ENCODE data around the gene ASIP.
A peak's percentile ranks its signal among the peaks of the same experiment; 100 is the strongest.
"Not testable (repeated sequence)": the region's sequence is repeated elsewhere in the genome, so short reads cannot be mapped to it uniquely, and the experiment has no call there.

- TF ChIP-seq CTCF (IDR thresholded peaks at IDR 0.05), result peak; percentile 27 to 41 (median 36)
- not testable (repeated sequence) for TF ChIP-seq POLR2A (IDR thresholded peaks at IDR 0.05)
Observed at GRCh38 chr20:34298294-34298784, 57.1 kb downstream of the ASIP start.

Data from right lobe of liver (tissue), 4 donors.